Measurements from ENCODE around the gene MRPS25.
A peak's percentile ranks its signal among the peaks of the same experiment; 100 is the strongest.

MRPS25 gene

GRCh38 chr3:15051531-15051930 is 13.6 kb downstream of the MRPS25 start:
- peak; percentile 79 for TF ChIP-seq CTCF (conservative IDR thresholded peaks at IDR 0.05; ENCODE audit: low read length)
- no peak for TF ChIP-seq EZH2phosphoT487 (IDR thresholded peaks at IDR 0.05; ENCODE audit: borderline replicate concordance)
- Histone ChIP-seq H3K9me3 (ENCODE audit: insufficient read depth, low read depth, low read length) (no peaks in the 10 kb centered on the region), H2AFZ (ENCODE audit: low read length) (no peak overlapping the region), H3F3A (ENCODE audit: low read depth) (no peaks in the 10 kb centered on the region), H3K9ac (ENCODE audit: low read depth, low read length, poor library complexity, severe bottlenecking) (no peak overlapping the region), H3K79me2 (ENCODE audit: insufficient read depth, low read length) (peaks cover 21% of the 10 kb centered on the region), H3K9me2 (replicated peaks; ENCODE audit: low read depth, low read length) (no peaks in the 10 kb centered on the region), H4K20me1 (ENCODE audit: insufficient read depth, low read length, poor library complexity, severe bottlenecking) (peaks cover 3% of the 10 kb centered on the region), H3K4me2 (ENCODE audit: low read depth, low read length, poor library complexity, severe bottlenecking) (no peak overlapping the region), H3K27me3 (ENCODE audit: insufficient read depth, low read length, poor library complexity, severe bottlenecking) (no peaks in the 10 kb centered on the region), H3K36me3 (ENCODE audit: insufficient read depth, low read length) (peaks cover 65% of the 10 kb centered on the region; the same call in 1 of the 2 replicates), H3K4me3 (ENCODE audit: low read length, poor library complexity, severe bottlenecking) (no peak overlapping the region), H3K4me1 (ENCODE audit: insufficient read depth, low read length, poor library complexity, severe bottlenecking) (no peaks in the 10 kb centered on the region)

DNA sequence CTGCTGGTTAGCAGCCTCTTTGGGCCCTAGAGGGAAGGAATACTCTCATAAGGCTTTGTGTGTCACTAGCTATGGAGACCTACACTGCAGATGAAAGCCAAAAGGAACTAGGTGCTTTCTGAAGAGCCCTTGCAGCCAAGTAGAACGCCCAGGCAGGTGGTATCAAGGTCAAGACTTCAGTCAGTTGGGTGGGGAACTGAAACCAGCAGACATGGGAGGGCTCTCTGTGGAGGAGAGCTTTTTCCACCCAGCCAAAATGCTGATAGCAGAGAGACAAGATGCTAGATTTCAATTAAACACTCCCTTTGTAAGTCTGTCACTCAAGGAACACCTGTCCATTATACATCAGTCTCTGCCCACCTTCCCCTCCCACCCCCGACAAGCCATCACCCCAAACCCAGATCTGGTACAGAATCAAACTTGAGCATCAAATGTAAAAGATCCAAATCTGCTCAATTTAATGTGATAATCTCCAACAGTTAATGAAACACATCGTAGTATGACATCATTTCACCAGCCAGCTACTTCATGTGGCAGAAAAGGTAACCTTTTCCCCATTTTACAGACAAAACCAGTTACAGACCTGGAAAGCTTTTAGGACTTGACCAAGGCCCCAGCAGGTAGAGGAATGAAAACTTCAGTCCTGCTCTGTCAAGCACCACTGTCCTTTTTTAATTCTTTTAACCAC is 14.6 kb downstream of the MRPS25 start:
- Histone ChIP-seq H3K4me1 (ENCODE audit: insufficient read depth, low read length, poor library complexity, severe bottlenecking) (no peaks in the 10 kb centered on the region), H3K4me3 (ENCODE audit: low read length, poor library complexity, severe bottlenecking) (no peak overlapping the region), H3K9me2 (replicated peaks; ENCODE audit: low read depth, low read length) (no peaks in the 10 kb centered on the region), H3K36me3 (ENCODE audit: insufficient read depth, low read length) (peaks cover 75% of the 10 kb centered on the region), H3K9ac (ENCODE audit: low read depth, low read length, poor library complexity, severe bottlenecking) (no peak overlapping the region), H3K79me2 (ENCODE audit: insufficient read depth, low read length) (peaks cover 15% of the 10 kb centered on the region), H3K4me2 (ENCODE audit: low read depth, low read length, poor library complexity, severe bottlenecking) (no peak overlapping the region), H3K9me3 (ENCODE audit: insufficient read depth, low read depth, low read length) (no peaks in the 10 kb centered on the region), H3K27me3 (ENCODE audit: insufficient read depth, low read length, poor library complexity, severe bottlenecking) (no peaks in the 10 kb centered on the region), H3F3A (ENCODE audit: low read depth) (no peaks in the 10 kb centered on the region), H2AFZ (ENCODE audit: low read length) (no peak overlapping the region), H4K20me1 (ENCODE audit: insufficient read depth, low read length, poor library complexity, severe bottlenecking) (peaks cover 3% of the 10 kb centered on the region)
- TF ChIP-seq EZH2phosphoT487 (IDR thresholded peaks at IDR 0.05; ENCODE audit: borderline replicate concordance) (no peak), CTCF (conservative IDR thresholded peaks at IDR 0.05; ENCODE audit: low read length) (no peak)

DNA sequence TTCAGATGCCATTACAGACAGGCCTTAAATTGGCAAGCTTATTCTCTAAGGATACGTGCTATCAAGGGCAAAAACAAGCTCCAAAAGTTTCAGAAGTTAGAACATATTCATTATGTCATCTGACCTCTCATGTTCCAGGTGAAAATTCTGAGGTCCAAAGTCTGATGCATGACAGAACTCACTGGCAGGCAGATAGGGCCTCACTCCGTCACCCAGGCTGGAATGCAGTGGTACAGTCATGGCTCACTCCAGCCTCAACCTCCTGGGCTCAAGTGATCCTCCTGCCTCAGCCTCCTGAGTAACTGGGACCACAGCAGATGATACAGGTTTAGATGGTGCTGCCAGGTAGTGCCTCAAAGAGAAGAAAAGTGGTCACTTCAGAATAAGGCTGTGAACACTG is 15.5 kb downstream of the MRPS25 start:
- H3K36me3 ChIP-seq (ENCODE audit: insufficient read depth, low read length), result peaks cover 80% of the 10 kb centered on the region
- no peaks in the 10 kb centered on the region for H3K27me3 ChIP-seq (ENCODE audit: insufficient read depth, low read length, poor library complexity, severe bottlenecking)

More for the DNA sequence above, 15.5 kb downstream of the MRPS25 start:
- peaks cover 1% of the 10 kb centered on the region for H3K4me1 ChIP-seq (ENCODE audit: insufficient read depth, low read length, poor library complexity, severe bottlenecking)
- no peaks in the 10 kb centered on the region for H3K9me3 ChIP-seq (ENCODE audit: insufficient read depth, low read depth, low read length)
- H3K9ac ChIP-seq (ENCODE audit: low read depth, low read length, poor library complexity, severe bottlenecking), result no peak overlapping the region
- TF ChIP-seq CTCF (conservative IDR thresholded peaks at IDR 0.05; ENCODE audit: low read length) (no peak), EZH2phosphoT487 (IDR thresholded peaks at IDR 0.05; ENCODE audit: borderline replicate concordance) (no peak)
- H2AFZ ChIP-seq (ENCODE audit: low read length), result no peak overlapping the region
- H4K20me1 ChIP-seq (ENCODE audit: insufficient read depth, low read length, poor library complexity, severe bottlenecking), result peaks cover 1% of the 10 kb centered on the region
- H3K79me2 ChIP-seq (ENCODE audit: insufficient read depth, low read length), result peaks cover 7% of the 10 kb centered on the region; the same call in 1 of the 2 replicates
- no peaks in the 10 kb centered on the region for H3K9me2 ChIP-seq (replicated peaks; ENCODE audit: low read depth, low read length)
- no peak overlapping the region for H3K4me2 ChIP-seq (ENCODE audit: low read depth, low read length, poor library complexity, severe bottlenecking)
- no peak overlapping the region for H3K4me3 ChIP-seq (ENCODE audit: low read length, poor library complexity, severe bottlenecking)
- no peaks in the 10 kb centered on the region for H3F3A ChIP-seq (ENCODE audit: low read depth)

All from Loucy (cell line).